NT2/D1 (cell line): ENCODE measurements around the gene FGFBP3.
A peak's percentile ranks its signal among the peaks of the same experiment; 100 is the strongest.

Experiments used
- DNase-seq: peaks from one replicate; pipeline ENCODE4 v3.0.0-alpha.2; 2011; ENCODE audit warnings: low read depth, low spot score
- H3K27me3 ChIP-seq: 2 replicates; pipeline ENCODE4 v1.6.0; 2011; ENCODE audit warnings: mild to moderate bottlenecking; ENCODE audit not compliant: insufficient read length, insufficient read depth
- H3K36me3 ChIP-seq: 2 replicates; pipeline ENCODE4 v1.6.1; 2011; ENCODE audit warnings: mild to moderate bottlenecking, low read length, mixed read lengths; ENCODE audit not compliant: insufficient read depth, insufficient read length
- H3K4me1 ChIP-seq: 2 replicates; pipeline ENCODE4 v1.5.1; 2011; ENCODE audit not compliant: insufficient read depth, insufficient read length
- H3K4me3 ChIP-seq: 2 replicates; pipeline ENCODE4 v1.5.1; 2011; ENCODE audit warnings: low read depth; ENCODE audit not compliant: insufficient read length
- H3K9ac ChIP-seq: 2 replicates; pipeline ENCODE4 v1.6.0; 2011; ENCODE audit warnings: low read depth; ENCODE audit not compliant: insufficient read length
- H3K9me3 ChIP-seq: 2 replicates; pipeline ENCODE4 v1.5.1; 2011; ENCODE audit warnings: mild to moderate bottlenecking, low read length; ENCODE audit not compliant: insufficient read depth
- SUZ12 ChIP-seq: IDR thresholded peaks from 2 replicates; pipeline ENCODE4 v1.6.1; 2011; ENCODE audit not compliant: insufficient read length, insufficient read depth; ENCODE audit errors: extremely low read depth
- YY1 ChIP-seq: IDR thresholded peaks from 2 replicates; pipeline ENCODE4 v1.6.1; 2011; ENCODE audit not compliant: insufficient read length, insufficient read depth
- ZNF274 ChIP-seq: IDR thresholded peaks from 2 replicates; pipeline ENCODE4 v1.6.1; 2011; ENCODE audit warnings: mild to moderate bottlenecking, low read depth, low read length

FGFBP3 gene, protein sequence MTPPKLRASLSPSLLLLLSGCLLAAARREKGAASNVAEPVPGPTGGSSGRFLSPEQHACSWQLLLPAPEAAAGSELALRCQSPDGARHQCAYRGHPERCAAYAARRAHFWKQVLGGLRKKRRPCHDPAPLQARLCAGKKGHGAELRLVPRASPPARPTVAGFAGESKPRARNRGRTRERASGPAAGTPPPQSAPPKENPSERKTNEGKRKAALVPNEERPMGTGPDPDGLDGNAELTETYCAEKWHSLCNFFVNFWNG

DNA sequence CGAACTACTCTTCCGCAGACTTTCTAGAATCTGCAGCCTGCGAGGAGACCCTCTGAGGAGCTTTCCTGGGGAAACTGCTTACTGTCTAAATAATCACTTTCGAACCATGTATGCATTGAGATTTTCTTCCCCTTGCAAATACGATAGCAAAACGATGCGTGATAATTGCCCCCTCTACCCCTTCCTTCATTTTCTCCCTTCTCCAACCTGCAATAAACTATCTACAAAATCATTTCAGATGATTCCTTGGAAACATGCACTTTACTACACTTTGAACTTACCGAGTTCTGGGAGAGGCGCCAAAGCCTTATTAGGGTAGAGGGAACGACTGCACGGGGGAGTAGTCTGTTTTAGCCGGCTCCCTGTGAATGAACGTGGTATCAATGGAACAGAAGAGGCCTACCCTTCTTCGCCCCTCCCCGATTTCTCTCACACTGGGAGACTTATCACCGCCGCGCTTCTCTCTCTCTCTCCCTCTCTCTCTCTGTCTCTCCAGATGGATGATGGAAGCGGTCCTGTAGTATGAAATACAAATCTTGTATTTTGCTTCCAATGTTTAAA is at the start of gene FGFBP3:
Gene FGFBP3 (minus strand): TSS at position 370 of the 561 bp plus-strand sequence. CDS start 517 bp downstream, outside the sequence.
- TF ChIP-seq ZNF274 = no peak
- TF ChIP-seq SUZ12 = no peak
- TF ChIP-seq YY1 = no peak
- peaks cover 9% of the 10 kb centered on the region for H3K36me3 ChIP-seq

DNA sequence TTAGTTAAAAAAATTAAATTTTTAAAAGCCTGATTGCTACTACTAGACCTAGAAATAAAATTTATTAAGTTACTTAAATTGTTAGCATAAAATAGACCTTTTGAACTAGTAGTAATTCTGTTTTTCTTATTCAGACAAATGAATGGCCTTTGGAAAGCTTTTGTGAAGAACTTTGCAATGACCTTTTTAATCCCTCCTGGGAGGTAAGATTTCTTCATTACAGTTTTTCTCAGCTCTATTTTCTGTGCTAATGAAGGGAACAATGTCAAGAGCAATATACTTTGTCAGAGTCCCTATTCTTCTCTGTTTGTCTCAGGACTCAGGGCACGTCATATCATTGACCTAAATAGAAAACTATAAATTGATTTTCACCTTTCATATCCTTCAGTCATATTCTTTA is 47.8 kb upstream of the FGFBP3 start:
- no peaks in the 10 kb centered on the region for H3K4me1 ChIP-seq
- no peaks in the 10 kb centered on the region for H3K9me3 ChIP-seq
- no peaks in the 10 kb centered on the region for H3K27me3 ChIP-seq
- H3K4me3 ChIP-seq = no peak overlapping the region
- no peak for TF ChIP-seq YY1
- no peak for TF ChIP-seq ZNF274
- TF ChIP-seq SUZ12 = no peak
- H3K9ac ChIP-seq = no peak overlapping the region
- DNase-seq = no peak
- H3K36me3 ChIP-seq = peaks cover 82% of the 10 kb centered on the region

More for the DNA sequence above, at the start of gene FGFBP3:
- Histone ChIP-seq H3K4me1 (no peaks in the 10 kb centered on the region), H3K9ac (peak within 1 kb of the TSS; percentile 84), H3K27me3 (no peaks in the 10 kb centered on the region), H3K4me3 (peak within 1 kb of the TSS; percentile 75), H3K9me3 (no peaks in the 10 kb centered on the region)
- no peak for DNase-seq

DNA sequence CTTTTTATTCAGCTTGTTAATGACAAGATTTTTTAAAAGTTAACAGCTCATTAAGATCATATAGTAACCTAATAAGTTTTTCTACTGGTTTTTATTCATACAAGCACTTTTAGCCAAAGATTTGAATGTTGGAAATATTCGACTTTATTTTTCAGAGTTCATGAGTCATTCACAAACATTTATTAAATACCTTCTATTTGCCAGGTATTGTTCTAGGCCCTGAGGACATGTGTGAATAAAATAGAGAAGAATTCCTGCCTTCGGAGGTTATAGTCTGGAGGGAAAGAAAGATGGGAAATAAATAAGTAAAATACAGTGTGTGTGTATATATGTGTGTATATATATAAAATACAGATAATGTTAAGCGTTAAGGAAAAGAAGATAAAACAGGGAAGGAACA is 45.8 kb upstream of the FGFBP3 start:
- H3K27me3 ChIP-seq = no peaks in the 10 kb centered on the region
- H3K9ac ChIP-seq = no peak overlapping the region
- no peaks in the 10 kb centered on the region for H3K4me1 ChIP-seq
- DNase-seq = no peak
- TF ChIP-seq ZNF274 (no peak), SUZ12 (no peak), YY1 (no peak)
- H3K9me3 ChIP-seq = no peaks in the 10 kb centered on the region
- peaks cover 75% of the 10 kb centered on the region for H3K36me3 ChIP-seq
- no peak overlapping the region for H3K4me3 ChIP-seq

DNA sequence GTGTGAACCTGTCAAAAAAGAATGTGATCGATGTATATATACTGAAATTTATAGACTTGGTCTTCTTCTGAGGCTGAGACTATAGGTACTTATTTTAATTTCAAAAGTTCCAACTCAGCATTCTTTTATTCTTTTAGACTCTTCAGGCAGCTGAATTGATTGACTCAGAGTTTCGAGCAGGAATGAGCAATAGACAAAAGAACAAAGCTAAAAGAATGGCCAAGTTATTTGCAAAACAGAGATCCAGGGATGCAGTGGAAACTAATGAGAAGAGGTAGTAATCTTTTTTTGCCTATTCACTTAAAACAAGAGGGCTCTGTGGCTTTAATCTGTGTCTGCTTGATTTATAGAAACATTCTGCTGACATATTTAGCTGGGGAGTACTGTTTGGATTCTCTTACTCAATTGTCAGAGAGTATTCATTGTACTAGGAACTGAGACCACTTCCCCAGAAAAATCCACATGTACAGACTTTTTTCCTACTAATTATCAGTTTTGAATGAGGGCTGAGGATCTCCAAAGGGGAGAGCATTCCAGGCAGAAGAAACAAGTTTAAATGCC is 44.4 kb upstream of the FGFBP3 start:
- Histone ChIP-seq H3K9me3 (no peaks in the 10 kb centered on the region), H3K27me3 (no peaks in the 10 kb centered on the region), H3K4me1 (no peaks in the 10 kb centered on the region), H3K9ac (no peak overlapping the region), H3K4me3 (no peak overlapping the region), H3K36me3 (peaks cover 61% of the 10 kb centered on the region)
- DNase-seq = peak; percentile 2
- no peak for TF ChIP-seq YY1
- TF ChIP-seq ZNF274 = no peak
- no peak for TF ChIP-seq SUZ12

DNA sequence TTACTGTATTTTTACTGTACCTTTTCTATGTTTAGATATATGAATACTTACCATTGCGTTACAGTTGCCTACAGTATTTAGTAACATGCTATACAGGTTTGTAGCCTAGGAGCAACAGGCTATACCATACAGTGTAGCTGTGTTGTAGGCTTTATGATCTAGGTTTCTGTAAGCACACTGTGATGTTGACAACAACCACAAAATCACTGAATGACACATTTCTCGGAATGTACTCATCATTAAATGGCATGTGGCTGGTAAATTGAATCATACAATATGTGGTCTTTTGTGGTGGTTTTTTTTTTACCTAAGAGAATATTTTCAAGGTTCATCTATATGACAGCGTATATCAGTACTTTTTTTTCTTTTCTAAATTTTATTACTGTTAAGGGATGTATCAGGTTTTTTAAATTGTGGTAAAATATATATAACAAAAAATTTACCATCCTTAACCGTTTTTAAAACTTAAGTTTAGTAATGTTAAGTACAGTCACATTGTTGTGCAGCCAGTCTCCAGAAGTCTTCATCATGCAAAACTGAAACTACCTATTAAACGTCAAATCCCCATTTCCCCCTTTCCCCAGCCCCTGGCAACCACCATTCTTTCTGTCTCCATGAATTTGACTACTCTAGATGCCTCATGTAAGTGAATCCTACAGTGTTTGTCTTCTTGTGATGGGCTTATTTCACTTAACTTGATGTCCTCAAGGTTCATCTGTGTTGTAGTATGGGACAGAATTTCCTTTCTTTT is 35.8 kb upstream of the FGFBP3 start:
- no peak for DNase-seq
- Histone ChIP-seq H3K9me3 (no peaks in the 10 kb centered on the region), H3K4me1 (no peaks in the 10 kb centered on the region), H3K4me3 (no peak overlapping the region), H3K27me3 (no peaks in the 10 kb centered on the region), H3K36me3 (peaks cover 38% of the 10 kb centered on the region), H3K9ac (no peak overlapping the region)
- TF ChIP-seq ZNF274 = no peak
- TF ChIP-seq YY1 = no peak
- TF ChIP-seq SUZ12 = no peak

DNA sequence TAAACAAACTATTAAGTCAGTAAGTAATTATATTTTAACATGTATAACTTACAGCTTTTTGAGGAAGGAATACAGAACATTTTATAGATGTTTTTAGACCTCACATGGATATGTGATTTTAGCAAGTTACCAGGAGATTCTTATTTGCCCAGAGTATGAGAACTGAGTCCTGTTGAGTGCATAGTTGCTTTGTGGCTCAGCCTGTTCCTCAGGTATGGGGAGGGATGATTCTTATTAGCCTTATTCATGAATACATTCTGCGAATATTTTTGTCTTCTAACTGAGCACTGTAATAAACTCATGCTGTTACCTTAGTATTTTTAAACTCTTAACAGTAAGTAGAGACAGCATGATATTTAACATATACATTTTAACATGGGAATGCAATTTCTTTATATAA is 32.1 kb upstream of the FGFBP3 start:
- TF ChIP-seq SUZ12 (no peak), ZNF274 (no peak), YY1 (no peak)
- peaks cover 60% of the 10 kb centered on the region for H3K36me3 ChIP-seq

DNA sequence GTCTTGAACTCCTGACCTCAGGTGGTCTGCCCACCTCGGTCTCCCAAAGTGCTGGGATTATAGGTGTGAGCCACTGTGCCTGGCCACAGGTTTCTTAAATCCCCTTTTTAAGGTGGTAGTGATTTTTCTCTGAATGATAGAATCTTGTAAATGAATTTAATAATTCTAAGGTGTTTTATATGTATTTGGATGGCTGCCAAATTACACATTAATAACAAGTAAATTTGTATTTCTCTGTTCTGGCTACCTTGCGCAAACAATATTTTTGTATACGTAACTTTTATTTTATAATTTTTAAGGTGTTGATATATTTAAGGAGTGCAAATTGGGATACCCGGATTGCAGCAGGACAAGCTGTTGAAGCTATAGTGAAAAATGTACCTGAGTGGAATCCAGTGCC is 30.4 kb upstream of the FGFBP3 start:
- peaks cover 71% of the 10 kb centered on the region for H3K36me3 ChIP-seq
- H3K27me3 ChIP-seq = no peaks in the 10 kb centered on the region
- H3K9ac ChIP-seq = no peak overlapping the region
- no peak overlapping the region for H3K4me3 ChIP-seq
- no peaks in the 10 kb centered on the region for H3K4me1 ChIP-seq
- TF ChIP-seq YY1 (no peak), ZNF274 (no peak), SUZ12 (no peak)
- H3K9me3 ChIP-seq = no peaks in the 10 kb centered on the region
- no peak for DNase-seq

More for the DNA sequence above, 32.1 kb upstream of the FGFBP3 start:
- no peak overlapping the region for H3K9ac ChIP-seq
- DNase-seq = no peak
- no peaks in the 10 kb centered on the region for H3K9me3 ChIP-seq
- H3K4me1 ChIP-seq = no peaks in the 10 kb centered on the region
- H3K4me3 ChIP-seq = no peak overlapping the region
- H3K27me3 ChIP-seq = no peaks in the 10 kb centered on the region
